ENCODE measurements around the gene SEZ6.

Gene SEZ6

GRCh38 chr17:29034510-29034909 lies 28.7 kb upstream of the SEZ6 start:
- no peak for DNase-seq (ENCODE audit: low spot score)

- DNase-seq (ENCODE audit: low spot score), result no peak
Measured at GRCh38 chr17:29032857-29033197, 27.0 kb upstream of the SEZ6 start.

GRCh38 chr17:29032013-29032856 lies 26.4 kb upstream of the SEZ6 start:
- no peak for DNase-seq (ENCODE audit: low spot score)

- no peak for DNase-seq (ENCODE audit: low spot score)
Measured at GRCh38 chr17:29031488-29031887, 25.7 kb upstream of the SEZ6 start.

- DNase-seq (ENCODE audit: low spot score), result no peak
Measured at GRCh38 chr17:29024316-29024952, 18.6 kb upstream of the SEZ6 start.

GRCh38 chr17:29022074-29022473 lies 16.2 kb upstream of the SEZ6 start:
- DNase-seq (ENCODE audit: low spot score), result no peak

- no peak for DNase-seq (ENCODE audit: low spot score)
Measured at GRCh38 chr17:29021226-29021625, 15.4 kb upstream of the SEZ6 start.

- DNase-seq (ENCODE audit: low spot score), result no peak
Measured at GRCh38 chr17:29020576-29020975, 14.7 kb upstream of the SEZ6 start.

GRCh38 chr17:29019475-29020181 lies 13.8 kb upstream of the SEZ6 start:
- no peak for DNase-seq (ENCODE audit: low spot score)

- DNase-seq (ENCODE audit: low spot score), result no peak
Measured at GRCh38 chr17:29018788-29019474, 13.1 kb upstream of the SEZ6 start.

GRCh38 chr17:29016345-29017210 lies 10.7 kb upstream of the SEZ6 start:
- DNase-seq (ENCODE audit: low spot score), result no peak

GRCh38 chr17:29014716-29015115 lies 8.9 kb upstream of the SEZ6 start:
- no peak for DNase-seq (ENCODE audit: low spot score)

GRCh38 chr17:29012535-29012934 lies 6.7 kb upstream of the SEZ6 start:
- DNase-seq (ENCODE audit: low spot score), result no peak

- no peak for DNase-seq (ENCODE audit: low spot score)
Measured at GRCh38 chr17:29010586-29010985, 4.8 kb upstream of the SEZ6 start.

- DNase-seq (ENCODE audit: low spot score), result no peak
Measured at GRCh38 chr17:29010129-29010528, 4.3 kb upstream of the SEZ6 start.

- no peak for DNase-seq (ENCODE audit: low spot score)
Measured at GRCh38 chr17:29008591-29008990, 2.8 kb upstream of the SEZ6 start.

GRCh38 chr17:29007860-29008455 lies 2.1 kb upstream of the SEZ6 start:
- DNase-seq (ENCODE audit: low spot score), result no peak

- no peak for DNase-seq (ENCODE audit: low spot score)
Measured at GRCh38 chr17:29007456-29007855, 1.6 kb upstream of the SEZ6 start.

GRCh38 chr17:29004081-29004692 lies 1.6 kb downstream of the SEZ6 start:
- no peak for DNase-seq (ENCODE audit: low spot score)

GRCh38 chr17:29003289-29003688 lies 2.5 kb downstream of the SEZ6 start:
- DNase-seq (ENCODE audit: low spot score), result no peak

GRCh38 chr17:29002811-29003210 lies 3.0 kb downstream of the SEZ6 start:
- no peak for DNase-seq (ENCODE audit: low spot score)

Data from NAMALWA (cell line).